GM23338 (cell line): ENCODE measurements around the gene SRGN. TPM values are rescaled to one million over a fixed set of nuclear protein-coding genes. Genes with fewer than 3 reads are reported as not detected.
A peak's percentile ranks its signal among the peaks of the same experiment; 100 is the strongest.

Source experiments
- ATAC-seq: fragments of 200-7000 bp; cut with Tn5 transposase; 3 replicates; pipeline ENCODE4 v1.9.1; 2020
- DNase-seq: peaks from one replicate; pipeline ENCODE4 v3.0.0-alpha.2; 2015; ENCODE audit warnings: low spot score
- H2AFZ ChIP-seq: fragments of 200-600 bp; sonication (generic); 2 replicates; pipeline ENCODE4 v1.8.0; 2016; ENCODE audit warnings: antibody characterized with exemption, mild to moderate bottlenecking, moderate library complexity
- H3F3A ChIP-seq: fragments of 200-600 bp; sonication (generic); replicated peaks from 2 replicates; pipeline ENCODE4 v1.8.0; 2017; ENCODE audit warnings: antibody characterized with exemption, mixed run types, low read depth
- H3K27ac ChIP-seq: fragments of 200-600 bp; sonication (generic); 2 replicates; pipeline ENCODE4 v1.6.1; 2016; ENCODE audit warnings: low read depth
- H3K27me3 ChIP-seq: fragments of 200-600 bp; sonication (generic); 2 replicates; pipeline ENCODE4 v1.8.0; 2016; ENCODE audit warnings: mild to moderate bottlenecking, mixed run types, moderate library complexity; ENCODE audit not compliant: insufficient read depth
- H3K36me3 ChIP-seq: fragments of 200-600 bp; sonication (generic); 2 replicates; pipeline ENCODE4 v1.8.0; 2016; ENCODE audit warnings: mild to moderate bottlenecking; ENCODE audit not compliant: insufficient read depth
- H3K4me1 ChIP-seq: fragments of 200-600 bp; sonication (generic); 2 replicates; pipeline ENCODE4 v1.8.0; 2016; ENCODE audit warnings: mild to moderate bottlenecking, moderate library complexity; ENCODE audit not compliant: insufficient read depth
- H3K4me2 ChIP-seq: fragments of 200-600 bp; sonication (generic); 2 replicates; pipeline ENCODE4 v1.7.1; 2017; ENCODE audit warnings: mixed run types
- H3K4me3 ChIP-seq: fragments of 200-600 bp; sonication (generic); 2 replicates; pipeline ENCODE4 v1.6.1; 2016; ENCODE audit warnings: mixed run types
- H3K79me2 ChIP-seq: fragments of 200-600 bp; sonication (generic); replicated peaks from 2 replicates; pipeline ENCODE4 v1.8.0; 2017; ENCODE audit warnings: mild to moderate bottlenecking; ENCODE audit not compliant: insufficient read depth
- H3K9me2 ChIP-seq: fragments of 200-600 bp; sonication (generic); 2 replicates; pipeline ENCODE4 v1.8.0; 2017; ENCODE audit not compliant: insufficient read depth
- H4K20me1 ChIP-seq: fragments of 200-600 bp; sonication (generic); replicated peaks from 2 replicates; pipeline ENCODE4 v1.8.0; 2017; ENCODE audit warnings: mild to moderate bottlenecking; ENCODE audit not compliant: insufficient read depth
- H3K27ac Mint-ChIP-seq: 2 replicates; pipeline ENCODE4 v1.8.0; 2020; ENCODE audit warnings: inconsistent platforms, mild to moderate bottlenecking, moderate library complexity, mixed read lengths
- H3K27me3 Mint-ChIP-seq: 3 replicates; pipeline ENCODE4 v1.8.0; 2022; ENCODE audit warnings: low read depth, mild to moderate bottlenecking, moderate library complexity, mixed read lengths, inconsistent platforms; ENCODE audit not compliant: insufficient read depth, poor library complexity
- H3K36me3 Mint-ChIP-seq: 3 replicates; pipeline ENCODE4 v1.8.0; 2021; ENCODE audit warnings: low read depth, mild to moderate bottlenecking, inconsistent platforms, moderate library complexity, mixed read lengths
- H3K4me1 Mint-ChIP-seq: 3 replicates; pipeline ENCODE4 v1.8.0; 2020; ENCODE audit warnings: mild to moderate bottlenecking, inconsistent platforms, mixed read lengths
- H3K4me3 Mint-ChIP-seq: 3 replicates; pipeline ENCODE4 v1.8.0; 2021; ENCODE audit warnings: moderate library complexity, mild to moderate bottlenecking, inconsistent platforms, mixed read lengths
- H3K9me3 Mint-ChIP-seq: 3 replicates; pipeline ENCODE4 v1.8.0; 2020; ENCODE audit warnings: moderate library complexity, mild to moderate bottlenecking, inconsistent platforms, mixed read lengths
- CREB1 ChIP-seq: fragments of 250-450 bp; sonication (Bioruptor Pico); IDR thresholded peaks from 2 replicates; pipeline ENCODE4 v1.5.0; 2020; ENCODE audit warnings: low read depth, mild to moderate bottlenecking, moderate library complexity
- EZH2 ChIP-seq: fragments of 200-600 bp; sonication (generic); IDR thresholded peaks from one replicate; pipeline ENCODE4 v1.8.0; 2017; ENCODE audit warnings: antibody characterized with exemption, mild to moderate bottlenecking, low read depth; ENCODE audit not compliant: unreplicated experiment
- EZH2phosphoT487 ChIP-seq: fragments of 200-600 bp; sonication (generic); IDR thresholded peaks from one replicate; pipeline ENCODE4 v1.8.1; 2018; ENCODE audit warnings: antibody characterized with exemption; ENCODE audit not compliant: unreplicated experiment
- JUNB ChIP-seq: IDR thresholded peaks from one replicate; pipeline ENCODE4 v1.6.1; 2016; ENCODE audit warnings: antibody characterized with exemption; ENCODE audit not compliant: unreplicated experiment
- NANOG ChIP-seq: IDR thresholded peaks from 2 replicates; pipeline ENCODE4 v1.6.1; 2016; ENCODE audit warnings: antibody characterized with exemption, borderline replicate concordance
- STAT1 ChIP-seq: IDR thresholded peaks from one replicate; pipeline ENCODE4 v1.6.1; 2016; ENCODE audit warnings: antibody characterized with exemption; ENCODE audit not compliant: unreplicated experiment
- ZNF114 ChIP-seq: fragments of 250-450 bp; sonication (Bioruptor Pico); IDR thresholded peaks from 2 replicates; pipeline ENCODE4 v1.5.0; 2020; ENCODE audit warnings: mild to moderate bottlenecking, moderate library complexity
- ZNF331 ChIP-seq: fragments of 250-450 bp; sonication (Bioruptor Pico); IDR thresholded peaks from 2 replicates; pipeline ENCODE4 v1.5.0; 2020; ENCODE audit warnings: low read depth, mild to moderate bottlenecking, moderate library complexity
- polyA plus RNA-seq: library from polyadenylated mRNA; unstranded; fragments of >200 nt; fragmentation: Nextera tagmentation; extraction: Ambion mirVana; gene quantifications from 2 replicates; pipeline ENCODE4 v1.2.1, GENCODE V29; 2016
- total RNA-seq: library from RNA; depleted of rRNA; stranded (reverse); fragments of >200 nt; shearing (Covaris generic); gene quantifications from 2 replicates; pipeline ENCODE4 v1.2.3, GENCODE V29; 2014
- TF ChIP-seq, protein P1 (sequence below): IDR thresholded peaks from one replicate; pipeline ENCODE4 v1.6.1; 2018; ENCODE audit warnings: antibody characterized with exemption; ENCODE audit not compliant: unreplicated experiment
- TF ChIP-seq, protein P2 (sequence below): IDR thresholded peaks from 2 replicates; pipeline ENCODE4 v1.6.1; 2016; ENCODE audit warnings: antibody characterized with exemption

SRGN gene
- total and polyA plus RNA-seq, 2 experiments from 2014 or later: not detected

DNA sequence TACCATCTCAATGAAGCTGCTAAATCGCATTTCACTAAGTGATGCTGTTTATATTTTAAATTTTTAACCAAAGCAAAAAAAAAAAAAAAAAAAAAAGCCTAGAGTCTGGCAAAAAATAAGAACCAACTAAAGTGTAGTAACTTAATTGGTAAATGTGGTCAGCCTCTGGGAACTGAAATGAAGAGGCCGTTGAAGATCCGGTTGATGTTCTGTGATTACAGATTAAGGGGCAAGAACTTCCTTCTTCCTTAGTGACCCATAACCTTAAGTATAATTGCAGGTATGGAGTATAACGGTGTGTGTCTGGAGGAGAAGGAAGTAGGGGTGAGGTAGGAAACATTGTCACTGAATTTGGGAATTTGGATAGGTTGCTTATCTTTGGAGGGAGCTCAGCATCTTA is 7.7 kb upstream of the SRGN start (continued):
- TF ChIP-seq, protein P1, sequence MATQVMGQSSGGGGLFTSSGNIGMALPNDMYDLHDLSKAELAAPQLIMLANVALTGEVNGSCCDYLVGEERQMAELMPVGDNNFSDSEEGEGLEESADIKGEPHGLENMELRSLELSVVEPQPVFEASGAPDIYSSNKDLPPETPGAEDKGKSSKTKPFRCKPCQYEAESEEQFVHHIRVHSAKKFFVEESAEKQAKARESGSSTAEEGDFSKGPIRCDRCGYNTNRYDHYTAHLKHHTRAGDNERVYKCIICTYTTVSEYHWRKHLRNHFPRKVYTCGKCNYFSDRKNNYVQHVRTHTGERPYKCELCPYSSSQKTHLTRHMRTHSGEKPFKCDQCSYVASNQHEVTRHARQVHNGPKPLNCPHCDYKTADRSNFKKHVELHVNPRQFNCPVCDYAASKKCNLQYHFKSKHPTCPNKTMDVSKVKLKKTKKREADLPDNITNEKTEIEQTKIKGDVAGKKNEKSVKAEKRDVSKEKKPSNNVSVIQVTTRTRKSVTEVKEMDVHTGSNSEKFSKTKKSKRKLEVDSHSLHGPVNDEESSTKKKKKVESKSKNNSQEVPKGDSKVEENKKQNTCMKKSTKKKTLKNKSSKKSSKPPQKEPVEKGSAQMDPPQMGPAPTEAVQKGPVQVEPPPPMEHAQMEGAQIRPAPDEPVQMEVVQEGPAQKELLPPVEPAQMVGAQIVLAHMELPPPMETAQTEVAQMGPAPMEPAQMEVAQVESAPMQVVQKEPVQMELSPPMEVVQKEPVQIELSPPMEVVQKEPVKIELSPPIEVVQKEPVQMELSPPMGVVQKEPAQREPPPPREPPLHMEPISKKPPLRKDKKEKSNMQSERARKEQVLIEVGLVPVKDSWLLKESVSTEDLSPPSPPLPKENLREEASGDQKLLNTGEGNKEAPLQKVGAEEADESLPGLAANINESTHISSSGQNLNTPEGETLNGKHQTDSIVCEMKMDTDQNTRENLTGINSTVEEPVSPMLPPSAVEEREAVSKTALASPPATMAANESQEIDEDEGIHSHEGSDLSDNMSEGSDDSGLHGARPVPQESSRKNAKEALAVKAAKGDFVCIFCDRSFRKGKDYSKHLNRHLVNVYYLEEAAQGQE: no peak
- TF ChIP-seq ZNF331: no peak
- TF ChIP-seq, protein P2, sequence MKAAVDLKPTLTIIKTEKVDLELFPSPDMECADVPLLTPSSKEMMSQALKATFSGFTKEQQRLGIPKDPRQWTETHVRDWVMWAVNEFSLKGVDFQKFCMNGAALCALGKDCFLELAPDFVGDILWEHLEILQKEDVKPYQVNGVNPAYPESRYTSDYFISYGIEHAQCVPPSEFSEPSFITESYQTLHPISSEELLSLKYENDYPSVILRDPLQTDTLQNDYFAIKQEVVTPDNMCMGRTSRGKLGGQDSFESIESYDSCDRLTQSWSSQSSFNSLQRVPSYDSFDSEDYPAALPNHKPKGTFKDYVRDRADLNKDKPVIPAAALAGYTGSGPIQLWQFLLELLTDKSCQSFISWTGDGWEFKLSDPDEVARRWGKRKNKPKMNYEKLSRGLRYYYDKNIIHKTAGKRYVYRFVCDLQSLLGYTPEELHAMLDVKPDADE: no peak
- TF ChIP-seq CREB1 (CRISPR knock-in tag): no peak
- TF ChIP-seq ZNF114: no peak

DNA sequence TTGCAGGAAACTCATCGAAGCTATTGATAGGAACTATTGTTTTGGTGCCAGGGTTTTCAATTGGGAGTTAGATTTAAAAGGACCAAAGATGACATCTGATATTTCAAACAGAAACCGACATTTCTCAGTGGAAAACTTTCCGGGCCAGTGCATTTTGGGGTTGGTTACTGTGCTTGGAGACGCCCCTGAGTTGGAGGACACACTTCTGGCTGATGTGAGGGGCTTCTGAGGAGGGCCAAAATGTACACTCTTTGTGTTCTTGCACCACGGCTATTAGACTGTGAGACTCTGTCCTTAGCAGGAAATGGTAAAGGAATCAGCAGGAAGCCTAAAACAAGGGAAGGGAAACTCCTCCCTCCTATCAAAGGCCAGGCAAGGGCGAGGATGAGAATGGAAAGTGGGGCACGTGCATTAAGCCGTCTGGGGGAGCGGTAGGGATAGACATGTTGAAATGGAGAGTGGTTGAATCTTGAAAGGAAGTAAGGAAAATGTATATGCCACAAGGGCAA is 1.8 kb upstream of the SRGN start:
- H3K27me3 ChIP-seq: no peaks in the 10 kb centered on the region
- no peak overlapping the region for H3K27ac ChIP-seq
- 0 out of 3 replicates have a peak overlapping the region, but pooled peaks have one; percentile 7 for H3K4me3 Mint-ChIP-seq
- H3K36me3 Mint-ChIP-seq: no peaks in the 10 kb centered on the region
- peaks cover 13% of the 10 kb centered on the region for H3K4me1 Mint-ChIP-seq
- no peaks in the 10 kb centered on the region for H3K9me2 ChIP-seq
- peak; percentile 88 for ATAC-seq
- H3K36me3 ChIP-seq: no peaks in the 10 kb centered on the region
- H3K4me1 ChIP-seq: peaks cover 9% of the 10 kb centered on the region
- H3K9me3 Mint-ChIP-seq: no peaks in the 10 kb centered on the region
- peak overlapping the region; percentile 59; the same call in 1 of the 2 replicates for H3K4me2 ChIP-seq
- DNase-seq: peak; percentile 54
- no peak overlapping the region for H3K4me3 ChIP-seq
- H3F3A ChIP-seq: no peaks in the 10 kb centered on the region
- peaks cover 2% of the 10 kb centered on the region for H3K27me3 Mint-ChIP-seq
- H4K20me1 ChIP-seq: no peaks in the 10 kb centered on the region
- H3K27ac Mint-ChIP-seq: 0 out of 2 replicates have a peak overlapping the region, but pooled peaks have one; percentile 2
- H3K79me2 ChIP-seq: no peaks in the 10 kb centered on the region
- peak overlapping the region; percentile 96 for H2AFZ ChIP-seq
- TF ChIP-seq, protein P1: no peak
- TF ChIP-seq STAT1: no peak
- no peak for TF ChIP-seq EZH2phosphoT487
- no peak for TF ChIP-seq ZNF331
- TF ChIP-seq, protein P2: no peak
- no peak for TF ChIP-seq NANOG
- no peak for TF ChIP-seq JUNB
- no peak for TF ChIP-seq EZH2
